ENCODE results near the gene ITGB1.
"Not testable (repeated sequence)": the region's sequence is repeated elsewhere in the genome, so short reads cannot be mapped to it uniquely, and the experiment has no call there.

ITGB1 gene

DNA sequence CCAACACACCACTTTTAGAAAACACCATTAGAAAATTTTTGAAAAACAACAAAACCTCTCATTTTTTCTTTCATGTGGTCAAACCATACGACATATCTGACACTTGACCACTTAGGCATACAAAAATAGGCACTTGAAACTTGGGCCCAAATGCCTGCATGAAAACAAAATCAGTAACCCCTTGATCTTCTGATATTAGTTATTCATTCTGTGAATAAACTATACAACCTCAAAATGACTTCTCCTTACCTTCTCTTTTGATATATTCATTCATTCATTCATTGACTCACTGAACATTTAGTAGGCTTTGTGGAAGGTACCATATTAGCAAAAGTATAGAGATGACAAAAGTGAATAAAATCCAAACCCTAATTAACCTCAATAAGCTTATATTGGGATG is 26.4 kb downstream of the ITGB1 start:
- no peak for FAIRE-seq

DNA sequence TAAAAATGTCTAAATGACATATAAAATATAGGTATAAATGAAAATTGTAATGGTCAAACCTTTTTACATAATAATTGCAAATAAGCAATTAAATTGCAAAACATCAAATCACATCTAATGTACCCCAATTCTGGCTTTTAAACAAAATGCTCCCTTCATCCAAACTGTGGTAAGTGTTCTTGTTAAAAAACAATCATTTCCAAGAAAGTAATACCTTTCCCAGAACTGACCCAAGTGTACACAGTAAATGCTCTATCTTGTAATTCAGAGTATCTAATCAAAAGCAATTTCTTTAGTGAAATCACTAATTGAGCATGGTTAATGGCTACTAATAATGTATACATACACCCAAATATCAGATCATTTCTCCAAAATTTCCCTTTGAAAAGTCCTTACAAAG is 28.0 kb downstream of the ITGB1 start:
- no peak for FAIRE-seq

DNA sequence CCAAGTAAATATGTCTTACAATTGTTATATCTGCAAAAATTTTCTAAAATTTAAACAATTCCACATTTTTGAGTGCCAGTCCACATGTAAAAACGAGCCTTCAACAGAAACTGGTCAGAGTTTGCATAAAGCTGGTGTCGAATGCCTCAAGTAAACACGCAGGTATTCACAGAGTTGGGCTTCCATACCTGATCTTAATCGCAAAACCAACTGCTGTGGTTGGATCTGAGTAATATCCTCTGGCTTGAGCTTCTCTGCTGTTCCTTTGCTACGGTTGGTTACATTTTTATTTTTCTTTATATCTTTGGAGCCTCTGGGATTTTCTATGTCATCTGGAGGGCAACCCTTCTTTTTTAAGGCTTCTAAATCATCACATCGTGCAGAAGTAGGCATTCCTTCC is 28.4 kb downstream of the ITGB1 start:
- no peak for FAIRE-seq

DNA sequence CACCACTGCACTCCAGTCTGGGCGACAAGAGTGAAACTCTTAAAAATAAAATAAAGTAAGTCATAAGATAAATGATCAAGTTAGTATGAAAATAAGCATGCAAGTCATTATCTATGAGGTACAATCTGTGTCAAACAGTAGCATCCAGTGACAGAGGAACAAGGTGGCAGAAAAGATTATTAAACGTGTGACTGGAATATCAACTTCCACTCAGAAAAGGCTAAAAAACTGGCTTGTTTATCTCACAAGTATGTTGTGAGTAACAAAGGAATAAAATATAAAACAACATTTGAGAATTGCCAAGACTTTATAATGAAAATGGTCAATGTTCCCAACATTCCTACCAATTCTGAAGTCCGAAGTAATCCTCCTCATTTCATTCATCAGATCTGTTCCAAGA is 30.3 kb downstream of the ITGB1 start:
- no peak for FAIRE-seq

DNA sequence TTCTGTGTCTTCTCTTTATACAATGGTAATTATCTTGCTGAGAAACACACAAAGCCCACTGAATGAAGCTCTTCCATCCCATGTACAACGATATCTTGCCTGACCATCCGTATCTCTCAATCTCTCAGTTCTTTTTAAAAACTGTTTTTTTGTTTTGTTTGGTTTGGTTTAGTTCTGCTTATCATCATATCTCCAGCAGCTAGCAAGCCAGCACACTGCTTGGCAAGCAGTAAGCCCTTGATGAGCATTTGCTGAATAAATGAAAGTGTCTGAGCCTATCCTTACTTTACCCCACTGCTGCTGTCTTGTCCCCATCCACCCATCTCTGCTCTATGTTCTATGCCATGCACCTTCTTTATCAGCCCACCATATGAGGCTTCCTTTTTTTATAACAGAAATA is 34.2 kb downstream of the ITGB1 start:
- FAIRE-seq = no peak

DNA sequence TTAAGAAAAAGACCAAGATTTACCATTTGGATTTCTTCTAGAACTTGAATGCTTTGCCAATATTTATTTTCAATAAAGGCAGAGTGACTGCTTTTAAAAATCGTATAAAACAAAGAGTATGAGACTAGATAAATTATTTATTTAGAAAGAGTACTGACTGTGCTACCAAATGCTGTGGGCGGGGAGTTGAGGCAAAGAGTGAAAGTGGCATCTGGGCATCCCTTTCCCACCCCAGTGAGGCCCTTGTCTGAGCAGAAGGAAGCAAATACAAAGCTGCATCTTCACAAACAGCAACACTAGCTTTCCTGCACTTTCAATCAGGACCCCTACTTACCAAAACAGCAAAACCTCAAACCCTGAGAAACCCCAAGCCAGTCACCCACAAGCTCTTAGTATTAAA is 34.9 kb downstream of the ITGB1 start:
- no peak for FAIRE-seq

DNA sequence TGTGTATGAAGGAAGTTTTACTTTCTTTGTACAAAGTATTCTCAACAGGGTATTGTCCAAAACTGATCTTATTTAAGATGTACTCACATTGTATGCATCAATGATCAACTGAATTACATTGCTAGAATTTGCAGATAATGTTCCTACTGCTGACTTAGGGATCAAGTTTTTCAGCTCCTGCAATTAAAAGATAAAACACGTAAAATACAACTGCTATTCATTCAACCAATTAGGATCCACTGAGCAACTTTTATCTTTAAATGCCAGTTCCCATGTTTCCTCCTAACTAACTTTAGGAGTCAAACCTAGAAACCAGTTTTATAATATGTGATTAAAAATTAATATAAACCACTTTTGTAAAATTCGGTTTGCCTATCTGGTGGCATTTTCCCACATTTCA is 35.9 kb downstream of the ITGB1 start:
- no peak for FAIRE-seq

DNA sequence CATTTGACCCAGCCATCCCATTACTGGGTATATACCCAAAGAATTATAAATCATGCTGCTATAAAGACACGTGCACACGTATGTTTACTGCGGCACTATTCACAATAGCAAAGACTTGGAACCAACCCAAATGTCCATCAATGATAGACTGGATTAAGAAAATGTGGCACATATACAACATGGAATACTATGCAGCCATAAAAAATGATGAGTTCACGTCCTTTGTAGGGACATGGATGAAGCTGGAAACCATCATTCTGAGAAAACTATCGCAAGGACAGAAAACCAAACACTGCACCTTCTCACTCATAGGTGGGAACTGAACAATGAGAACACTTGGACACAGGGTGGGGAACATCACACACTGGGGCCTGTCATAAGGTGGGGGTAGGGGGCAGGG is 40.2 kb downstream of the ITGB1 start:
- FAIRE-seq = not testable (repeated sequence)

DNA sequence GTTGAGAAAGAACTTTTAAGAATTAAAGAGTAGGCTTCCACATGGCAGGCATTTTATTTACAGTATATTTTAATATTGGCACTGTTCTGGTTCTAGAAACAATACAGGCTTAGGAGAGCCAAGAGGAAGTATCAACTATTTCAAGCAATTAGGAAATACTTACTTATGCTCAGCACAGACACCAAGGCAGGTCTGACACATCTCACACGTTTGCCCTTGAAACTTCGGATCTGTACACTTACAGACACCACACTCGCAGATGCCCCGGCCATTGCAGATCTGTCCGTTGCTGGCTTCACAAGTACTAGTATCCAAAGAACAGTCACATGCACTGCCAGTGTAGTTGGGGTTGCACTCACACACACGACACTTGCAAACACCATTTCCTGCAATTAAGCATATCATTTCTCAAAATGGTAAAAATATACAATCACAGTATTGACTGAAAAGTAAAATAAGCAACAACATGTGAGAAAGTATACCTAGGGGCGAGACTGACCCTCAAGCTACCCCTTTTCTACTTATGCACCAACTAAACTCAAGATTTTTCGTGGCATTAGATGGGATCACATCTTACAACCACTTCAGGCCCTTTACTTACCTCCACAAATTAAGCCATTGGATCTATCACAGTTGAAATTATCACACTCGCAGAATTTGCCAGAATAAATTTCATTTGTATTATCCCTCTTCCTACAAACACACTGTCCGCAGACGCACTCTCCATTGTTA is 46.6 kb downstream of the ITGB1 start:
- no peak for FAIRE-seq

DNA sequence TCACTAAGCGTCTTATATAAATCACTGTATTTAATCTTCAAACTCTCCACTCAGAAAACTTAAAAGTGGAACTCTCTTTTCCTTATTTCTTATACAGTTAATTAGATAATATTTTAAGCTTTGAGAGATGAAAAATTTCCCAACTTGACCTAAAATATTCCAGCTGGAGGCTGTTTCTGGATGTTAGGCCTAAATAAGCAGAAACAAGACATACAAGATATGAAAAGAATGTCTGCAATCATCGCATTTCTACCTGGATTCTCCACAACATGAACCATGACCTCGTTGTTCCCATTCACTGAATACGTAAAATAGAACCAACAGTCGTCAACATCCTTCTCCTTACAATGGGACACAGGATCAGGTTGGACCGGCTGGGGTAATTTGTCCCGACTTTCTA is 48.1 kb downstream of the ITGB1 start:
- FAIRE-seq = not testable (repeated sequence)

DNA sequence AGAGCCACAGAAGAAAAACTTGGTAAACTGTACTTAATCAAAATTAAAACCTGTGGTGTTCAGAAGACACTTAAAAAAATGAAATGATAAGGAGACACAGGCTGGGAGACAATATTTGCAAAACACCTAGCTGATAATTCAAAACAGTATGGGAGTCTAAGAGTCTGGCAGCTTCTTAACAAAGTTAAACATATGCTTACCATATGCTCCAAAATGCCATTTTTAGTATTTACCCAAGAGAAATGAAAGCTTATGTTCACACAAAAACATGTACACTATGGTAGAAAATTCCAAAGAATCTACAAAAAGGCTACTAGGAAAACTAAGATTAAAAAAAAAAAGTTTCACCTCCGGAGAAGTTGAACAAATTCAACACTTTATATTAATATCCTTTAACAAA is 48.6 kb downstream of the ITGB1 start:
- FAIRE-seq = no peak

DNA sequence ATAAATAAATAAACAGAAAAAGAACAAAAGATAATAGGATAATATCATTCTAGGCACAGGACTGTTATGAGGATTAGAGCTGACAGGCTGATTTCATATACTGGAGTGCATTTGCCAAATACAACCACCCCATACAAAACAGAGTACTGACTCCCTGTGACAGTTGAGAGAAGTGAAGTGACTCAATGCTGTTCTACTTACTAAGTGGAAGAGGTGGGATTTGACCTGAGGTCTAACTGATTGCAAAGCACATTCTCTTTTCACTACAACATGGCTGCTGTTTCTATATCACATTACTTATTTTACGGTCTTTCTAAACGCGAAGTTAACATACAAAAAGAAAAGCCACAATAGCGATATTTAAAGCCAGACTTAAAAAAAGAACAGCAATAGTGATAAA is 51.4 kb downstream of the ITGB1 start:
- FAIRE-seq = no peak

DNA sequence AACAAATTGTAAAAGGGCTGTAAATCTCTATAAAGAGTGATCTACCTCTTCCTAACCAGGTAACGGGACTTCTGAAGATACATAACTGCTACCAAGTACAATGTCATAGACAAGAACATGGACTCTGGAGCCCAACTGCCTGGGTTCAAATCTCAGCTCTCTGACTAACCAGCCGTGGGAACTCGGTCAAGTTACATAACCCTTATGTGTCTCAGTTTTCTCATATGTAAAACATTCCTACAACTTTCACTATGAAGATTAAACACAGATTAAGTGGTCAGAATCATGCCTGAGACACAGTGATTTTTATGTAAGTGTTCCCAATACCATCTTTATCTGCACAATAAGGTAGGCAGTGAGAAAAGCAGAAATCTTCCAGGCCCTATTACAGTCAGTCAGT is 52.6 kb downstream of the ITGB1 start:
- FAIRE-seq = no peak

DNA sequence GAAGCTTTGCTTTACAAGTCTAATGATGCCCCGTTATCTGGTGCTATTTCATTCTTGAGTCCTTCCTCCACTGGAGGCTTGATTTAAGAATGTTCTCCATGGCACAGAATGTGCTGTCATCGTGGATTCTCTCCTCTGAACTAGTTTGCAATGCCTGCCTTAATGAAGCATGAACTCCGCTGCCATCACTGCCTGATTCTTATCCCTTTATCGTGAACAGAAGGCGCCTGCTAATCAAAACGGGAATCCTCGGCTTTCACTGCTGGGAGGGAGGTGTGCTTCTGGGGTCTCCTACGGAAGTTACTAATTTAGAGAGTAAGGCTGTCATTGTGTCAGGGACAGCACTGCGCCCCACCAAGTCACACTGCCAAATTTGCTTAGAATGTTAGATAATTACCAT is 56.2 kb downstream of the ITGB1 start:
- no peak for FAIRE-seq

DNA sequence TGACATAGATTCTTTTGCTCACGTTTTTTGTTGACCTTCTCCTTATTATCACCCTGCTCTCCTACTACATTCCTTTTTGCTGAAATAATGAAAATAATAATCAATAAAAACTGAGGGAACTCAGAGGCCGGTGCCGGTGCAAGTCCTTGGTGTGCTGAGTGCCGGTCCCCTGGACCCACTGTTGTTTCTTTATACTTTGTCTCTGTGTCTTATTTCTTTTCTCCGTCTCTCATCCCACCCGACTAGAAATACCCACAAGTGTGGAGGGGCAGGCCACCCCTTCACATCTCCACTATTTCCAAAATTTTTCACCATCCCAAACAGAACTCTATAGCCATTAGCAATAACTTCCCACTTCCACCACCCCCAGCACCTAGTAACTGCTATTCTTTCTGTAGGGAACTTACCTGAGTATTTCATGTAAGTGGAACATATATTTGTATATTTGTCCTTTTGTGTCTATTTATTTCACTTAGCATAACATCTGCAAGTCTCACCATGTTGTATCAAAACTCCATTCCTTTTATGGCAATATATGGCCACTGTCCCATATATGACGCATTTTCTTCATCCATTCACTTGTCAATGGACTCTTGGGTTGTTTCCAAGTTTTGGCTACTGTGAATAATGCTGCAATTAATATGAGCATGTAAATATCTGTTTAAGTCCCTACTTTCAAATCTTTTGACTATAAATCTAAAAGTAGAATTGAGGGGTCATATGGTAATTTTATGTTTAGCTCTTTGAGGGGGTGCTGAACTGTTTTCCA is 62.6 kb downstream of the ITGB1 start:
- not testable (repeated sequence) for FAIRE-seq

DNA sequence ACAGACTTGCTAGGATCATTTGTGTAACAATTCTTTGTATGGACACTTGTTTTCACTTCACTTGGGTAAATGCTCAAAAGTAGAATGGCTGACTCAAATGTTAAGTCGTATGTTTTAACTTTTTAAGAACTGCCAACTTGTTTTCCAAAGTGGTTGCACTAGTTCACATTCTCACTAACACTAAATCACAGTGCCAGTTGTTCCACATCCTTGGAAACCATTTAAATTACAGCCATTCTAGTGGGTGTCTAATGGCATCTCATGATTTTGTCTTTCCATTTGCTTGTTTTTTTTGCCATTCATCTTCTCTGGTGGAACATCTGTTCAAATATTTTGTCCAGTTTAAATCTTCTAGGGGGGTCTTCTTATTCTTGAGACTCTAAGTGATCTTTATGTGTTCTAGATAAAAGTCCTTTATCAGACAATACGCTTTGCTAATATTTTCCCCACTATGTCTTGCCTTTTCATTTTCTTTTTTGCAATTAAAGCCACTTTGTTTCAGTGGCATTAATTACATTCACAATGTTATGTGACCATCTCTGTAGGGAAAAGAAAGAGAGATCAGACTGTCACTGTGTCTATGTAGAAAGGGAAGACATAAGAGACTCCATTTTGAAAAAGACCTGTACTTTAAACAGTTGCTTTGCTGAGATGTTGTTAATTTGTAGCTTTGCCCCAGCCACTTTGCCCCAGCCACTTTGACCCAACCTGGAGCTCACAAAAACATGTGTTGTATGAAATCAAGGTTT is 63.9 kb downstream of the ITGB1 start:
- FAIRE-seq = no peak

DNA sequence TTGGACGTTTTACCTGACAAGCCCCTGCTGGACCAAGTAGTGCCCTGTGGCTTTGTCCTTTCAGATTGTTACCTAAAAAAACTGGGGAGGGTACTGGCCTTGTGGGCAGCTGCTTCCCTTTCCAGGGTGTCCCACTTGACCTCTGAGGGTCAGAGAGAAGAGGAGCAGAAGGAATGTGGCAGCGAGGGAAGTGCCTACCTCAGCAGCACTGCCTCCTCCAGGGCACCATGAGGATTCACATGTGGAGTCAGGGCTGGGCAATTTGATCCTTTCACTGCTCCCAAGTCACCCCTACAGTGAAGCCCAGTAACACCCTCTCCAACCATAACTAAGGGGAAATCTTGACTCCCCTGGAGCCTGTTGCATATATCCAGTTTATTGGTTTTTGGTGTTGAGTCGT is 64.6 kb downstream of the ITGB1 start:
- no peak for FAIRE-seq

DNA sequence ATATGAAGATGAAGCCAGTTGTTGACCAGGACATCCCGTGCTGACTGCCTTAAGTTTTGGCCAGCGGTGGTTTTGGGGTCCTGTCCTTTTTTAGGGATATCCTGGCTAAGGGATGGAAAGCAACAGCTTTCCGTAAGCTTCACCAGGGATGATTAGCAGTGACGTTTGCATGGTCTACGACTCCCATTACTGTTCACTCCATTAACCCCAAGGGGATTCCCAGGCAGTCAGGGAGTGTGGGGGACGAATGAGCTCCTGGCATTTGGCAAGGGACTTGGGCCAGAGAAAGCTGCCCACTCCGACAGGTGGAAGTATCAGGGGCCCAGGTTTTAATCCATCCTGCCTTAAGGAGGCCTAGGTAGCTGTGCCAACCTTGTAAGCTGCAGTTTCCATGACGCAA is 66.8 kb downstream of the ITGB1 start:
- no peak for FAIRE-seq

DNA sequence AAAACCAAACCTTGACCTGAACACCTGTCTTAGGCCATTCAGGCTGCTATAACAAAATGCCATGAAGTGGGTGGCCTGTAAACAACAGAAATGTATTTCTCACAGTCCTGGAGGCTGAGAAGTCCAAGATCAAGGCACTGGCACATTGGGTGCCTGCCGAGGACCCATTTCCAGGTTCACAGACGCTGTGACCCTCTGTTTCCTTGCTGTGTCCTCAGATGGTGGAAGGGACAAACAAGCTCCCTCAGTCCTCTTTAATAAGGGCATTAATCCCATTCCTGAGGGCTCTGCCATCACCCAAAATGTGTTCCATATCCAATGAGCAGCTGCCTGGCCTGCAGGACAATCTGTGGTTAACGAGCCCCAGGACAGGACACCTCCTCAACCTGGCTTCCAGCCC is 67.6 kb downstream of the ITGB1 start:
- FAIRE-seq = no peak

DNA sequence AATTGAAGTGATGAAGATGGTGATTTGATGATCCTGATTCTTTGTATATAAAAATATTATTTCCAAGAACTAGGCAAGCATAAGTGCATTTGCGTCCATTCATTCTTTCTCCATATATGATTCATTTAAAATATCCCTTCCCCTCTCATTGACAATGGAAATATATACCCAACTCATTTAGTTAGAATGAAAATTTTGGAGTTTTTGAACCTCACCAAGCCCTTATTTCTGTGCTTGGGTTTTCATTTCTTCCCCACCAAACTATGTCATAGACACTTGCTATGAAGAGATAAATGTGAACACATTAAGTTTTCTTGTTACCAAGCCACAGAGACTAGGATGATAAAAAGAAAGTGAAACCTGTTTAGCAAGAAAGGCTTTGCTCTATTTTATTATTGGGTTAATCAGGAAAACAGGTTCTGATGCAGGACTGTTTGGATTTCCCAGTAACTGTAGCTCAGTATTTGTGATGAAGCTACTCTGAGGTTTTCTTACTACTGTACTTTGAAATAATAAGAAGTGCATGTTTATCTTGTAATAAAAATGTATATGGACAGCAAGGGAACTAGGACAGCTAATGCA is 68.3 kb downstream of the ITGB1 start:
- FAIRE-seq = no peak

DNA sequence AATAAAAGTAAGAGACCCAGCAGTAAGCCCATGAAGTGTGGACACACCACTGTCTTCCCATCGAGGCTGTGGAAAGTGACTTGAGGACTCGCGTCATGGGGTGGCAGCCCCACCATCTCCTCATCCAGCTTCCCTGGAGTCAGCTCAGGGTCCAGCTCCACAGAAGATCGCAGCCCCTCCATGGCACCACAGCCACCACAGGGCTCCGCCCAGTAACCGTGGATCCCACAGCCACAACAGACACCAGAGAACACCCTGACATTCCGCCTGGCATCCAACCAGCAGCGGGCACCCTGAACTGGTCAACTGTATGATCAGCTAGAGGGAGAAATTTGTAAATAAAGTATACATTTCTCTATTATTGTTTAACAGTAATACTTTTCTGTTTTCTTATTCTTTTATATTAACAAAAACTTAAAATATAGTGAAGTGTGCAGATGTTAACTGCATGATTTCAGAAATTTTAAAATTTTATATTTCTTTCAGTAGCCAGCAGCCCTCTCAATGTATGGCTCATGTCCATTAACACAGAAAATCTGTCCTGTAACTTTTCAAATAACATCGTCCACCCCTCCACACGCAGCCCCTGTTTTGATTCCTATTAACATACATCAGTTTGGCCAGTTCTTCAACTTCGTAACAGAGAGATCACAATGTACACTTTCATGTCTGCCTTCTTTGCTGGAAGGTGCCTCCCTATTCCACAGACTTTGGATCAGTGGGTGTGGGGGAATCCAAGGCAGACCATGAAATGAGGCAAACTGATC is 69.7 kb downstream of the ITGB1 start:
- FAIRE-seq = no peak

DNA sequence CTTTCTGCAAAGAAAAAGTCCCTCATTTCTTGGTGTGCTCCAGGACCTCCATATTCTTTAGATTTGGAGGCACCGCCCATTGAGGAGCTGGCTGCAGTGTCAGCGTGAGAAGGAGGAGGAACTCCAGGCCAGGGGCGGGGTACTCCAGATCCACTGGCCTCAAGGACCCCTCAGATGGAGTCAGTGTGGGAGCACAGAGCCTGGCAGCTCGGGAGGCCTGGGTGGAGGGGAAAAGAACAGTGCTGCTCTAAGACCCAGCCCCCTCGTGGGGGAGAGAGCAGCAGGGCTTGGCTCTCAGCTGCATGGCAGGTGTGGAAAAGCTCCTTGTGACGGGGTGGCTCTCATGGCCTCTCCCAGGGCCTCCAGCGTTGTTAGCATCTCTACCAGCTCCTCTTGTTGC is 70.5 kb downstream of the ITGB1 start:
- no peak for FAIRE-seq

DNA sequence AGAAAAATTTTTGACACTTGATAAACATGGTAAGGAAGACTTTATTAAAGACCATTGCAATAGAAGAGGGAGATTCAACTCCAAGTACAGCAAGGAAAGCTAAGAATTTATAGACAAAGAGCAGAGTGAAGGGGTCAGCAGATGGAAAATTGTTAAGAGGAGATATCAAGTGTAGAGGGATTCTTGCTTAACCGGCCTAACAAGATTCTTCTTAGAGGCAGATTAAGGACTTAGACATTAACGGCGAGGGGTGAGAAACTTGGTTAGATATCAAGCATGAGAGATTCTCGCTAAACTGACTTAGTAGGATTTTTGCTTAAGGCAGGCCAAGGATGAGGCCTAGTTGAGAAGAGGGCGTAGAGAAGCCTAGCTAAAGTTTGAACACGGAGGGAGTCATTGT is 76.0 kb downstream of the ITGB1 start:
- no peak for FAIRE-seq
